Stomach (tissue), 4 donors: ENCODE measurements around the gene GABRD.

Experiments
- EP300 ChIP-seq: sonication (generic); formaldehyde crosslinking; IDR thresholded peaks from one replicate; pipeline ENCODE4 v1.6.1; 2017; ENCODE audit warnings: antibody characterized with exemption
- POLR2A ChIP-seq, 4 donors: fragments of 450-650 bp; IDR thresholded peaks; one replicate each; pipeline ENCODE4 v1.6.1; 2016; ENCODE audit warnings: antibody characterized with exemption in 4 of 4, control low read depth in 2 of 4, mild to moderate bottlenecking in 1 of 4, moderate library complexity in 1 of 4
- POLR2AphosphoS5 ChIP-seq, 3 donors: sonication (generic); formaldehyde crosslinking; IDR thresholded peaks; one replicate each; pipeline ENCODE4 v1.6.1; 2016; ENCODE audit warnings: antibody characterized with exemption in 3 of 3
- TF ChIP-seq, protein P1 (sequence below), 7 experiments: fragments of 450-650 bp in 4 of 7; fragments of 200-600 bp in 3 of 7; sonication (generic) in 3 of 7; IDR thresholded peaks; one replicate each; pipeline ENCODE4 v1.5.1; 2016 to 2019; ENCODE audit warnings: antibody characterized with exemption in 7 of 7, control low read depth in 2 of 7, mild to moderate bottlenecking in 1 of 7

DNA sequence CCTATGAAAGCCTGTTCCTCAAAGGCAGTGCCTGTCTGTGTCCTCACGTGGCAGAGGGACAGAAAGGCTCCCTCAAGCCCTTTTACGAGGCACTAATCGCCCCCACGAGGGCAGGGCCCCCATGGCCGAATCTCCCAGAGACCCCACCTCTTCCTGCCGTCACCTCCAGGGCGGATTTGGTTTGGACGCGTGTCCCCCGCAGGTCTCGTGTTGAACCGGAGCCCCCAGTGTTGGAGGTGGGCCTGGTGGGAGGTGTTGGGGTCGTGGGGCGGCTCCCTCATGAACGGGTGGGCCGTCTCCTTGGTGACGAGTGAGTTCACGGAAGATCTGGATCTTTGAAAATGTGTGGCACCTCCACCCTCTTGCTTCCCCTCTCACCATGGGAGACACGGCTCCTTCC, 43.1 kb upstream of the GABRD start:
- TF ChIP-seq POLR2A (IDR thresholded peaks at IDR 0.05) (no peak), POLR2AphosphoS5 (IDR thresholded peaks at IDR 0.05) (no peak), EP300 (no peak)
- TF ChIP-seq, protein P1, sequence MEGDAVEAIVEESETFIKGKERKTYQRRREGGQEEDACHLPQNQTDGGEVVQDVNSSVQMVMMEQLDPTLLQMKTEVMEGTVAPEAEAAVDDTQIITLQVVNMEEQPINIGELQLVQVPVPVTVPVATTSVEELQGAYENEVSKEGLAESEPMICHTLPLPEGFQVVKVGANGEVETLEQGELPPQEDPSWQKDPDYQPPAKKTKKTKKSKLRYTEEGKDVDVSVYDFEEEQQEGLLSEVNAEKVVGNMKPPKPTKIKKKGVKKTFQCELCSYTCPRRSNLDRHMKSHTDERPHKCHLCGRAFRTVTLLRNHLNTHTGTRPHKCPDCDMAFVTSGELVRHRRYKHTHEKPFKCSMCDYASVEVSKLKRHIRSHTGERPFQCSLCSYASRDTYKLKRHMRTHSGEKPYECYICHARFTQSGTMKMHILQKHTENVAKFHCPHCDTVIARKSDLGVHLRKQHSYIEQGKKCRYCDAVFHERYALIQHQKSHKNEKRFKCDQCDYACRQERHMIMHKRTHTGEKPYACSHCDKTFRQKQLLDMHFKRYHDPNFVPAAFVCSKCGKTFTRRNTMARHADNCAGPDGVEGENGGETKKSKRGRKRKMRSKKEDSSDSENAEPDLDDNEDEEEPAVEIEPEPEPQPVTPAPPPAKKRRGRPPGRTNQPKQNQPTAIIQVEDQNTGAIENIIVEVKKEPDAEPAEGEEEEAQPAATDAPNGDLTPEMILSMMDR (IDR thresholded peaks at IDR 0.05) = no peak
